Heart left ventricle (tissue), 16 donors: Measurements from ENCODE around the gene KCNJ4. TPM values are rescaled to one million over a fixed set of nuclear protein-coding genes. Genes with fewer than 3 reads are reported as not detected.

Experiments used
- ATAC-seq, 4 donors: fragments of 200-7000 bp; cut with Tn5 transposase; one replicate each; pipeline ENCODE4 v1.9.1; 2020 to 2022; ENCODE audit warnings: moderate library complexity in 4 of 4, mild to moderate bottlenecking in 3 of 4, moderate number of reproducible peaks in 1 of 4
- DNase-seq, 5 donors: peaks; one replicate each; pipeline ENCODE4 v3.0.0-alpha.2; 2020
- H3K27ac ChIP-seq, 12 donors: fragments of 200-600 bp; sonication (generic) in 4 of 12; one replicate each; pipeline versions ENCODE4 v1.5.0 to v1.8.0; 2016 to 2022; ENCODE audit warnings: mild to moderate bottlenecking in 2 of 12
- H3K27me3 ChIP-seq, 9 donors: fragments of 200-600 bp; sonication (generic) in 2 of 9; one replicate each; pipeline versions ENCODE4 v1.5.1 to v1.8.0; 2016 to 2022; ENCODE audit warnings: mild to moderate bottlenecking in 3 of 9
- H3K36me3 ChIP-seq, 9 donors: fragments of 200-600 bp; sonication (generic) in 2 of 9; one replicate each; pipeline versions ENCODE4 v1.5.0 to v1.8.0; 2018 to 2022; ENCODE audit warnings: mild to moderate bottlenecking in 2 of 9
- H3K4me1 ChIP-seq, 12 donors: fragments of 200-600 bp; sonication (generic) in 4 of 12; one replicate each; pipeline versions ENCODE4 v1.5.0 to v1.8.0; 2016 to 2022; ENCODE audit warnings: mild to moderate bottlenecking in 3 of 12
- H3K4me3 ChIP-seq, 12 donors: fragments of 200-600 bp; sonication (generic) in 4 of 12; one replicate each; pipeline versions ENCODE4 v1.5.0 to v1.8.0; 2017 to 2022; ENCODE audit warnings: mild to moderate bottlenecking in 9 of 12, moderate library complexity in 4 of 12
- H3K9me3 ChIP-seq, 12 donors: fragments of 200-600 bp; sonication (generic) in 4 of 12; one replicate each; pipeline versions ENCODE4 v1.5.0 to v1.8.0; 2016 to 2022; ENCODE audit warnings: mild to moderate bottlenecking in 1 of 12
- CTCF ChIP-seq, 12 donors: fragments of 200-600 bp; sonication (generic) in 4 of 12; IDR thresholded peaks; one replicate each; pipeline versions ENCODE4 v1.5.0 to v1.8.0; 2018 to 2022; ENCODE audit warnings: antibody characterized with exemption in 12 of 12, mild to moderate bottlenecking in 5 of 12
- POLR2A ChIP-seq, 2 donors: fragments of 450-650 bp; IDR thresholded peaks; one replicate each; pipeline ENCODE4 v1.6.1; 2017; ENCODE audit warnings: antibody characterized with exemption in 2 of 2, mild to moderate bottlenecking in 2 of 2, moderate library complexity in 2 of 2
- WGBS, 4 donors: extraction: QIAGEN DNeasy Blood & Tissue Kit in 2 of 4; methylation state at CpG; one replicate each; pipeline versions ENCODE4 v1.1.5 to v1.1.7; 2013 to 2018; 5-methylcytosine and 5-hydroxymethylcytosine counted together
- intact Hi-C, 10 donors: fragments of 100-400 bp; cut with DNase I; formaldehyde crosslinking; loops; one replicate each; pipeline versions ENCODE4 v1.11.1 to v1.14.2; 2022
- polyA plus RNA-seq, 2 donors: library from polyadenylated mRNA; stranded (reverse); fragments of 200-250 nt; gene quantifications; one replicate each; pipeline ENCODE4 v1.2.3, GENCODE V29; 2013
- total RNA-seq, 9 donors: library from RNA; depleted of rRNA in 2 of 9; stranded (reverse); fragments of >200 nt in 2 of 9; fragmentation: NEBNext Ultra II Directional in 3 of 9; extraction: Animal tissue kit (Norgen Biotek cat#: 25700) in 3 of 9; gene quantifications; one replicate each; pipeline versions ENCODE4 v1.1.0 to v1.2.4, GENCODE V29; 2016 to 2023
- donor health status: ischemic (EF 13 %, LVEDD 7.1; RV severe dilation, severe dysfunction).
- donor health status: healthy with polysubstance abuse.
- donor health status: DM: no; HTN: yes; CAD: no.
- donor health status: DM: no; HTN: no; CAD: no.
- donor health status: ischemic (EF 25% LVEDD 6.9; RV normal size, moderate dysfunction).
- donor health status: ischemic (EF 25% LVEDD 5.7; RV mildly dilated, moderate dysfunction).
- donor health status: healthy.
- donor health status: DM: yes; HTN: yes; CAD: no.
- donor health status: ischemic (EF 35%, LVEDD 5.7; RV mildly dilated, moderate dysfunction).
- donor health status: nonischemic (EF 11% LVEDD 7.7; RV severe dilation, severe dysfunction).
- donor health status: DM: yes; HTN: yes; CAD: no.
- donor health status: PGD.
- donor health status: ischemic (EF 29% LVEDD 5.4; RV normal size, mild dysfunction).
- donor health status: nonischemic (EF 23%, LVEDD 6.1; RV moderate dilation, normal function).

The KCNJ4 gene
- total and polyA plus RNA-seq, 11 donors, result 14.5 to 85.5 (median 39.7) TPM

- H3K36me3 ChIP-seq, result no peaks in the 10 kb centered on the region
- H3K27me3 ChIP-seq, result peaks cover 0 to 47% (median 19%) of the 10 kb centered on the region in 9 donors
- TF ChIP-seq CTCF (IDR thresholded peaks at IDR 0.05) (no peak), POLR2A (IDR thresholded peaks at IDR 0.05) (no peak)
- WGBS, 4 donors, result 46 to 59% (median 51%) methylated on average over 13 to 18 of the region's 18 CpGs
- peak; percentile 44 to 74 (median 52) for ATAC-seq
- H3K27ac ChIP-seq, result peak overlapping the region; percentile 72 to 99 (median 91)
- H3K4me1 ChIP-seq, result peaks cover 0 to 62% (median 14%) of the 10 kb centered on the region in 12 donors
- intact Hi-C loops, result loop anchor here in 2 of 10 donors (5.0 kb wide), 1 partner anchor 32 kb away; no protein-coding TSS in a partner anchor
- peak overlapping the region in 6 of 12 donors; percentile 16 to 40 (median 26) for H3K4me3 ChIP-seq
- H3K9me3 ChIP-seq, result no peaks in the 10 kb centered on the region
- peak in 2 of 5 donors; percentile 65 to 70 for DNase-seq
Measured at GRCh38 chr22:38449776-38450175, 5.2 kb downstream of the KCNJ4 start.

GRCh38 chr22:38448945-38449745 is 5.9 kb downstream of the KCNJ4 start:
- Histone ChIP-seq H3K9me3 (no peaks in the 10 kb centered on the region), H3K27ac (peak overlapping the region; percentile 72 to 99 (median 91)), H3K4me1 (peaks cover 0 to 62% (median 14%) of the 10 kb centered on the region in 12 donors), H3K36me3 (no peaks in the 10 kb centered on the region), H3K27me3 (peaks cover 0 to 40% (median 12%) of the 10 kb centered on the region in 9 donors), H3K4me3 (peak overlapping the region in 3 of 12 donors; percentile 16 to 40 (median 20))
- intact Hi-C loops, result no loop called here
- 63 to 70% (median 66%) methylated on average over 12 to 14 of the region's 14 CpGs for WGBS, 4 donors
- ATAC-seq (peak; percentile 43 to 69 (median 68)), DNase-seq (peak; percentile 70 to 83 (median 78))
- no peak for TF ChIP-seq CTCF (IDR thresholded peaks at IDR 0.05)
- TF ChIP-seq POLR2A (IDR thresholded peaks at IDR 0.05), result no peak

DNA sequence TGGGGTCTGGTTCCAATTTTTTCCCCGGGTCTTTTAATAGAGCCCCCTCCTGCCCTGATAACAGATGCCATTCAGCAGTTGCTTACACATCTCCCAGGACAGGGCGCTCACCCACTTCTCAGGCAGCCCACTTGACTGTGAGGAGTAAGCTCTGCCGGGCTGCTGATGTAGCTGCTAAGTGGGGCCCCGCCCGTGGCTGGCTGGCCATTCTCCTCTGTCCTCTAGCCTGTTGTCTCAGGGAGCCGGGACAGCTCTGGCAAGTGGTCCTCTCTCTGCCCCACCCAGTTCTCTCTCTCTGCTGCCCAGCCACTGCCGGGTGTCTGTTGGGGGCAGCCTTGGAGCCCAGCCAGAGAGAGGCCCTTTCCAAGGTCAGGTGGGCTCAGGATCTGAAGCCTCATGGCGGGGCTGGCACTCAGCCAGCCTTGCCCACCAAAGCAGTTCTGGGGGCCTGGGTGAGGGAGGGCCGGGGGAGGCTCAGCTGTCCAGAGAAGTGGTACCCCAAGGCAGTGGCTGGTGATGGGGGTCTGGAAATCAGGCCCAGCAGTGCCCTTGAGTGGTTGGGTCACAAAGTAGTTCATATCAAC is 8.9 kb downstream of the KCNJ4 start:
- intact Hi-C loops, result no loop called here

More for the DNA sequence above, 8.9 kb downstream of the KCNJ4 start:
- TF ChIP-seq POLR2A (IDR thresholded peaks at IDR 0.05) (no peak), CTCF (IDR thresholded peaks at IDR 0.05) (no peak)
- H3K27me3 ChIP-seq, result peaks cover 0 to 21% (median 0%) of the 10 kb centered on the region in 9 donors
- peaks cover 0 to 63% (median 16%) of the 10 kb centered on the region in 12 donors for H3K4me1 ChIP-seq
- ATAC-seq (no peak), DNase-seq (peak in 1 of 5 donors; percentile 56)
- no peaks in the 10 kb centered on the region for H3K36me3 ChIP-seq
- H3K4me3 ChIP-seq, result no peak overlapping the region
- peak overlapping the region in 10 of 12 donors; percentile 18 to 77 (median 62) for H3K27ac ChIP-seq
- 31 to 43% (median 41%) methylated on average over 3 to 9 of the region's 9 CpGs for WGBS, 4 donors
- no peaks in the 10 kb centered on the region for H3K9me3 ChIP-seq
